GM19193 (cell line): ENCODE measurements around the gene MLLT1.

Experiments
- POLR2A ChIP-seq: IDR thresholded peaks from 4 replicates; pipeline ENCODE4 v1.6.1; 2011; ENCODE audit not compliant: insufficient read depth, insufficient read length; ENCODE audit errors: extremely low read depth

MLLT1 gene

GRCh38 chr19:6249296-6249695 lies 30.5 kb downstream of the MLLT1 start:
- TF ChIP-seq POLR2A: no peak

GRCh38 chr19:6248844-6249243 lies 30.9 kb downstream of the MLLT1 start:
- no peak for TF ChIP-seq POLR2A

- no peak for TF ChIP-seq POLR2A
These were observed 31.4 kb downstream of the MLLT1 start for GRCh38 chr19:6248341-6248740.

- TF ChIP-seq POLR2A: no peak
These were observed 32.8 kb downstream of the MLLT1 start for GRCh38 chr19:6247007-6247288.

GRCh38 chr19:6246174-6247006 lies 33.4 kb downstream of the MLLT1 start:
- TF ChIP-seq POLR2A: no peak

GRCh38 chr19:6242677-6243076 lies 37.1 kb downstream of the MLLT1 start:
- TF ChIP-seq POLR2A: no peak

- no peak for TF ChIP-seq POLR2A
These were observed 37.9 kb downstream of the MLLT1 start for GRCh38 chr19:6241680-6242377.

- no peak for TF ChIP-seq POLR2A
These were observed 38.7 kb downstream of the MLLT1 start for GRCh38 chr19:6241056-6241455.

GRCh38 chr19:6239871-6240676 lies 39.7 kb downstream of the MLLT1 start:
- TF ChIP-seq POLR2A: no peak

- TF ChIP-seq POLR2A: no peak
These were observed 40.4 kb downstream of the MLLT1 start for GRCh38 chr19:6239401-6239844.

- TF ChIP-seq POLR2A: no peak
These were observed 41.0 kb downstream of the MLLT1 start for GRCh38 chr19:6238643-6239281.

- no peak for TF ChIP-seq POLR2A
These were observed 41.5 kb downstream of the MLLT1 start for GRCh38 chr19:6238256-6238642.

GRCh38 chr19:6236310-6237291 lies 43.2 kb downstream of the MLLT1 start:
- no peak for TF ChIP-seq POLR2A

GRCh38 chr19:6235031-6235951 lies 44.5 kb downstream of the MLLT1 start:
- no peak for TF ChIP-seq POLR2A

- no peak for TF ChIP-seq POLR2A
These were observed 45.2 kb downstream of the MLLT1 start for GRCh38 chr19:6234527-6234926.
